ENCODE measurements around the gene DLEC1. TPM values are rescaled to one million over a fixed set of nuclear protein-coding genes. Genes with fewer than 3 reads are reported as not detected.

Gene DLEC1
- total RNA-seq, 1 experiment from 2014 or later: 0.81 TPM

DNA sequence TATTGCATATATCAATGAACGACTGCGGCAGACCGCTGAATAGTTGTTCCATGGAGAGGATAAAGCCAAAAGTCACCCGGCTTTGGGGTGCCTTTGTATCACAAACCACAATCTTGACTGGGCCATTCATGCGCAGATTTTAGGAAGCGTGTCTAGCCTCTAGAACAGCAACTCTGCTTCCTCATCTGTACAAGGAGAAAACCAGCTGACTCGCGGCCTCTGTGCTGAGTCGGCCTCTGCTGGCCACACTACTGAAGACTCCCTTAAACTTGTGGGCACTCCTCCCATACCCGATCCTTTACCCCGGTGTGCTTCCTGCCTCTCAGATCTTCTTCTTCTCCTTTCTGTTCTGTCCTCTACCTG lies 872 bp downstream of the DLEC1 start:
- DNase-seq (ENCODE audit: low spot score) (no peak), ATAC-seq (peak; percentile 71)
- H3K27me3 Mint-ChIP-seq (ENCODE audit: low read depth): peaks cover 46% of the 10 kb centered on the region
- no peak for TF ChIP-seq NR3C1 (CRISPR knock-in tag; conservative IDR thresholded peaks at IDR 0.05; ENCODE audit: low read depth)
- no peak for TF ChIP-seq SP1 (CRISPR knock-in tag; conservative IDR thresholded peaks at IDR 0.05)
- TF ChIP-seq, protein P1, sequence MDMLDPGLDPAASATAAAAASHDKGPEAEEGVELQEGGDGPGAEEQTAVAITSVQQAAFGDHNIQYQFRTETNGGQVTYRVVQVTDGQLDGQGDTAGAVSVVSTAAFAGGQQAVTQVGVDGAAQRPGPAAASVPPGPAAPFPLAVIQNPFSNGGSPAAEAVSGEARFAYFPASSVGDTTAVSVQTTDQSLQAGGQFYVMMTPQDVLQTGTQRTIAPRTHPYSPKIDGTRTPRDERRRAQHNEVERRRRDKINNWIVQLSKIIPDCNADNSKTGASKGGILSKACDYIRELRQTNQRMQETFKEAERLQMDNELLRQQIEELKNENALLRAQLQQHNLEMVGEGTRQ (CRISPR knock-in tag; IDR thresholded peaks at IDR 0.05): no peak
- no peak for TF ChIP-seq ZMAT4 (CRISPR knock-in tag; IDR thresholded peaks at IDR 0.05)
- no peak for TF ChIP-seq HMGA2 (CRISPR knock-in tag; IDR thresholded peaks at IDR 0.05)
- TF ChIP-seq EMX1 (CRISPR knock-in tag; IDR thresholded peaks at IDR 0.05): no peak
- no peak for TF ChIP-seq KAT7 (CRISPR knock-in tag; IDR thresholded peaks at IDR 0.05; ENCODE audit: borderline replicate concordance)
- TF ChIP-seq JUN (CRISPR knock-in tag; IDR thresholded peaks at IDR 0.05): no peak
- peaks cover 18% of the 10 kb centered on the region for H3K4me1 Mint-ChIP-seq
- ChIA-PET POLR2A (no interaction called here), CTCF (interaction anchor here (1.3 to 1.9 kb wide), 4 partner anchors 10 to 43 kb away, joined by 5 to 11 read pairs (median 8); partner anchors contain the start of gene PLCD1)
- no peaks in the 10 kb centered on the region for H3K9me3 Mint-ChIP-seq
- H3K36me3 Mint-ChIP-seq: no peaks in the 10 kb centered on the region
- no peak overlapping the region for H3K27ac Mint-ChIP-seq
- H3K4me3 Mint-ChIP-seq: peak overlapping the region; percentile 66

DNA sequence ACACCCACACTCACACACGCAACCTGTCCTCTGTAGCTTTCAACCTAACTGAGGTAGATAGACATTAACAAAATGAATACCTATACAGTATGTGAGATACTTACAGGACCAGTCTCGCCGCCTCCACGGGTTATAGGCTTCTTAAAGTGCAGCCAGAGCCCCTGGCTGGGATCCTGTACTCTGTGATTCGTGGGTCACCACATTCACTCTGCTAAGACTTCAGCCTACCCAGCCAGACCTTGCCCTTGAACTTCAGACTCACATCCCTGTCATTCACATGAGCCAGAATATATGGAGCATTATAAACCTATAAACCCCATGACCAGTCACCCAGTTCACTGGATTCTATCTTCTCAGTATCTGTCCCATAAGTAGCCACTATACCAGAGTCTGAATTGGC lies 1.4 kb downstream of the DLEC1 start:
- H3K4me3 Mint-ChIP-seq: peak overlapping the region; percentile 66; the same call in 1 of the 2 replicates
- H3K4me1 Mint-ChIP-seq: peaks cover 18% of the 10 kb centered on the region
- no peaks in the 10 kb centered on the region for H3K9me3 Mint-ChIP-seq
- ATAC-seq (no peak), DNase-seq (ENCODE audit: low spot score) (no peak)
- CTCF ChIA-PET: interaction anchor here (1.8 to 1.9 kb wide), 2 partner anchors 37 to 44 kb away, joined by 9 to 11 read pairs; no protein-coding TSS in a partner anchor
- no peaks in the 10 kb centered on the region for H3K36me3 Mint-ChIP-seq
- POLR2A ChIA-PET: no interaction called here
- H3K27ac Mint-ChIP-seq: no peak overlapping the region
- no peak for TF ChIP-seq SMAD4 (CRISPR knock-in tag; IDR thresholded peaks at IDR 0.05)
- no peak for TF ChIP-seq JAZF1 (CRISPR knock-in tag; IDR thresholded peaks at IDR 0.05)
- no peak for TF ChIP-seq JUN (CRISPR knock-in tag; IDR thresholded peaks at IDR 0.05)
- TF ChIP-seq CREB1 (CRISPR knock-in tag; IDR thresholded peaks at IDR 0.05): no peak
- TF ChIP-seq ZNF219 (CRISPR knock-in tag; IDR thresholded peaks at IDR 0.05; ENCODE audit: borderline replicate concordance): no peak
- TF ChIP-seq, protein P2, sequence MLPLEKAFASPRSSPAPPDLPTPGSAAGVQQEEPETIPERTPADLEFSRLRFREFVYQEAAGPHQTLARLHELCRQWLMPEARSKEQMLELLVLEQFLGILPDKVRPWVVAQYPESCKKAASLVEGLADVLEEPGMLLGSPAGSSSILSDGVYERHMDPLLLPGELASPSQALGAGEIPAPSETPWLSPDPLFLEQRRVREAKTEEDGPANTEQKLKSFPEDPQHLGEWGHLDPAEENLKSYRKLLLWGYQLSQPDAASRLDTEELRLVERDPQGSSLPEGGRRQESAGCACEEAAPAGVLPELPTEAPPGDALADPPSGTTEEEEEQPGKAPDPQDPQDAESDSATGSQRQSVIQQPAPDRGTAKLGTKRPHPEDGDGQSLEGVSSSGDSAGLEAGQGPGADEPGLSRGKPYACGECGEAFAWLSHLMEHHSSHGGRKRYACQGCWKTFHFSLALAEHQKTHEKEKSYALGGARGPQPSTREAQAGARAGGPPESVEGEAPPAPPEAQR (CRISPR knock-in tag; IDR thresholded peaks at IDR 0.05): no peak
- TF ChIP-seq, protein P3, sequence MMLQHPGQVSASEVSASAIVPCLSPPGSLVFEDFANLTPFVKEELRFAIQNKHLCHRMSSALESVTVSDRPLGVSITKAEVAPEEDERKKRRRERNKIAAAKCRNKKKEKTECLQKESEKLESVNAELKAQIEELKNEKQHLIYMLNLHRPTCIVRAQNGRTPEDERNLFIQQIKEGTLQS (CRISPR knock-in tag; conservative IDR thresholded peaks at IDR 0.05): no peak
- no peak for TF ChIP-seq ZNF423 (CRISPR knock-in tag; IDR thresholded peaks at IDR 0.05)
- TF ChIP-seq ARID4B (CRISPR knock-in tag; IDR thresholded peaks at IDR 0.05; ENCODE audit: borderline replicate concordance): no peak
- no peak for TF ChIP-seq FOXP1 (CRISPR knock-in tag; IDR thresholded peaks at IDR 0.05; ENCODE audit: borderline replicate concordance)
- TF ChIP-seq, protein P4, sequence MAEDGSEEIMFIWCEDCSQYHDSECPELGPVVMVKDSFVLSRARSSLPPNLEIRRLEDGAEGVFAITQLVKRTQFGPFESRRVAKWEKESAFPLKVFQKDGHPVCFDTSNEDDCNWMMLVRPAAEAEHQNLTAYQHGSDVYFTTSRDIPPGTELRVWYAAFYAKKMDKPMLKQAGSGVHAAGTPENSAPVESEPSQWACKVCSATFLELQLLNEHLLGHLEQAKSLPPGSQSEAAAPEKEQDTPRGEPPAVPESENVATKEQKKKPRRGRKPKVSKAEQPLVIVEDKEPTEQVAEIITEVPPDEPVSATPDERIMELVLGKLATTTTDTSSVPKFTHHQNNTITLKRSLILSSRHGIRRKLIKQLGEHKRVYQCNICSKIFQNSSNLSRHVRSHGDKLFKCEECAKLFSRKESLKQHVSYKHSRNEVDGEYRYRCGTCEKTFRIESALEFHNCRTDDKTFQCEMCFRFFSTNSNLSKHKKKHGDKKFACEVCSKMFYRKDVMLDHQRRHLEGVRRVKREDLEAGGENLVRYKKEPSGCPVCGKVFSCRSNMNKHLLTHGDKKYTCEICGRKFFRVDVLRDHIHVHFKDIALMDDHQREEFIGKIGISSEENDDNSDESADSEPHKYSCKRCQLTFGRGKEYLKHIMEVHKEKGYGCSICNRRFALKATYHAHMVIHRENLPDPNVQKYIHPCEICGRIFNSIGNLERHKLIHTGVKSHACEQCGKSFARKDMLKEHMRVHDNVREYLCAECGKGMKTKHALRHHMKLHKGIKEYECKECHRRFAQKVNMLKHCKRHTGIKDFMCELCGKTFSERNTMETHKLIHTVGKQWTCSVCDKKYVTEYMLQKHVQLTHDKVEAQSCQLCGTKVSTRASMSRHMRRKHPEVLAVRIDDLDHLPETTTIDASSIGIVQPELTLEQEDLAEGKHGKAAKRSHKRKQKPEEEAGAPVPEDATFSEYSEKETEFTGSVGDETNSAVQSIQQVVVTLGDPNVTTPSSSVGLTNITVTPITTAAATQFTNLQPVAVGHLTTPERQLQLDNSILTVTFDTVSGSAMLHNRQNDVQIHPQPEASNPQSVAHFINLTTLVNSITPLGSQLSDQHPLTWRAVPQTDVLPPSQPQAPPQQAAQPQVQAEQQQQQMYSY (CRISPR knock-in tag; IDR thresholded peaks at IDR 0.05): no peak
- H3K27me3 Mint-ChIP-seq (ENCODE audit: low read depth): peaks cover 51% of the 10 kb centered on the region

Data from WTC11 (cell line).